ENCODE results near the gene RASA3.

RASA3 gene

DNA sequence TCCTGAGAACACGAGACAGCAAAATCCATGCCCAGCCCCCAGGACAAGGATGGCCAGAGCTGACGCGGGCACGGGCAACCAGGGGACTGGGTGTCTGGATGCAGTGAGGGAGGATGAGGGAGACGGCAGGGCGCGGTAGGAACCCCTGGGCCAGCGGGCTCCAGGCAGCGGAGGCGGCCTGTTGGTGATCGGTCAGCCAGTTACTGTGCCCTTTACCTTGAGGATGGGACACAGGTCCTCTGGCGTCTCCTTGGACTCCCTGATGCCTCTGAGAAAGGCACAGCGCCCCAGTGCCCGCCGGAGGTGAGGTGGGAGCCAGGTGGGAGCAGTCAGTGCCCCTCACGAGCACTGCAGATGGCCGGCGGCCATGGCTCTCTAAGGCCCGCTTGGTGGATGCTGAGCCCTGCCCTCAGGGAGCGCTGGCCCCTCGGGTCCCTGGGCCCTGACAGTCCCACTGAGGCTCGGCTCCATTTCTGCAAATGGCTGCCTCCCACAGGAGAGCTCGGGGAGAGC is 189.8 kb downstream of the RASA3 start:
- DNase-seq: no peak

DNA sequence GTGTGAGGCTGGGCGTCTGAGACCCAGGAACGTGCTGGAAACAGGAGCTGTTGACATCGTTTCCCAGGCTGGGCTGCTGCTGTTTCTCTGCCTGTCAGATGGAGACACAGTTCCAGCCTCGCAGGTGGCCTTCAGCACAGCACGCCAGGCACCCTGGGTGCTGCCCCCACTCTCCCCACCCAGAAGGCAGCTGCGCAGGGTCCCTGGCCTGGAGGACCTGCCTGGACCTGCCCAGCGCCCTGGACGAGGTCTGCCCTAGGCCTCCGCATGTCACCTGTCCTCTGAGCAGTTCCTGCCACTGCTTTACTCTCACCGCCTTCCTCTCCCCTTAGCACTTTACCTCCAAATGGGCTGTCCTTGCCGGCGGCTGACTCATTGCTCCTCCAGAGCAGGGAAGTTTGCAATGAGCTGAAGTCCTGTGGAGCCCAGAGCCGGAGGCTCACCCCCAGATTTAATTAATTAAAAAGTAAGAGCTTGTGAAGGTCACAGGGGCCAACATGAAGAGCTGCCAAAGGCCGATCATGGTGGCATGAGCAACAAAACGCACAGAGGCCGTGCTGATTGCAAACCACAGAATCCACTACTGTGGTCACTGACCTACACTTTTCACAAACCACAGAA is 190.7 kb downstream of the RASA3 start:
- no peak for DNase-seq

DNA sequence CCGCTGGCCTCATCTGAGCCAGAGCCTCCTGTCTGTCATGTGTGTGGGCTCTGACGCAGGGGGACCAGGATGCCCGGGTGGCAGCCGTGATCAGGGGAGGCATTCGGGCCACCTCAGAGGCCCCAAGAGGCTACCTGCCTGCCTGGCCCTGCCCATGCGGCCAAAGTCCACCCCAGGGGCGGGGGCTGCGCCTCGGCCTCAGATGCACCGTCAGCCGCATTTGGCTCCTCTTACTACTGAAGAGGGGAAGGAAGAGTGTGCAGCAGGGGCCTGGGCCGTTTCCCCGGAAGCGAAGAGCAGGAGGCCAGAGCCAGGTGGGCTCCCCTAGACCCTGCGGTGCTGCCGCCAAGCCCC is 192.5 kb downstream of the RASA3 start:
- no peak for DNase-seq

DNA sequence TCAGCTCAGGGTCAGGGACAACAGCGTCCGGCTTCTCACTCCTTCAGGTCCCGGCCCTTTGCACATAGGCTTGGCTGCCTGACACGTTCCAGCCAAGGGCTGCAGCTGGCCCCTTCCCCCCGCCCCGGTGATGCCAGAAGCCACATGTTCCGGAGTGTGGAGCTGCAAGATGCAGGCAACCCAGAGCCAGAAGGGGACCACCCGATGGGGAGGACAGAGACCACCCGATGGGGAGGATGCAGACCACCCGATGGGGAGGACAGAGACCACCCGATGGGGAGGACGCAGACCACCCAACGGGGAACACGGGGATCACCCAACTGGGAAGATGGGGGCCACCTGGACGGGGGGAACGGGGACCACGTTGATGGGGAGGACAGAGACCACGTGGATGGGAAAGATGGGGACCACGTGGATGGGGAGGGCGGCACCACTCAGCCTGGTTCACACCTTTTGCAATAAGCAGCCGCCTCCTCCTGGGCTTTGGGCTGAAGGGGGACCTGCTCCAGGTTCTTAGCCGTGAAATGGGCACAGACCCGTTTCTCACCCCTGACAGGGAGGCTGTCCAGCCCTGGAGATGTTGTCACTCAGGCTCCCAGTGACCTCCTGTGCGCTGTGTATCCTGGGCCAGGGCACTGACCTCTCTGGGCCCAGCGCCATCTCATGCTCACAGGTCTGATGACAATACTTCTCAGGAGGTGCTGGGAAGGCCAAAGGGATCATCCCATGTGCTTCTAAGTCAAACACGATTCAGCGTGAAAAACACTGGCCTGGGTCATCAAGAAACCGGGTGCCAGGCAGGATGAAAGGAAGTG is 193.1 kb downstream of the RASA3 start:
- no peak for DNase-seq

DNA sequence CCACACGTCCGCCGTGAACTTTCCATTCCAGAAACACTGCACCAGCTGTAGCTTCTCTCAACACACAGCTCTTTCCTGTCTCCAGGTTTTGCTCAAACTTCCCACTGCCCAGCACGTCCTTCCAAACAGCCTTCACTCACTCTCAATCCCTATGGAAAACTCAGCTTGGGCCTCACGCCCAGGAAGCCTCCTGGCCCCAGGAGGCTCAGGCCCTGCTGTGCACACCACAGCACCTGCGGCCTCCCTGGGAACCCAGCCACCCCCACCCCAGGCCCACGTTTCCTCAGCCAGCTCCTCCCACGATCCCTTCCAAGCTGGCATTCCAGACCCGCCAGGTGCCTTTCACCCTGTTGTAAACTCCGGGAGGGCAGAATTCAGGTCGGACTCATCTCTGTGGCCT is 193.7 kb downstream of the RASA3 start:
- DNase-seq: no peak

DNA sequence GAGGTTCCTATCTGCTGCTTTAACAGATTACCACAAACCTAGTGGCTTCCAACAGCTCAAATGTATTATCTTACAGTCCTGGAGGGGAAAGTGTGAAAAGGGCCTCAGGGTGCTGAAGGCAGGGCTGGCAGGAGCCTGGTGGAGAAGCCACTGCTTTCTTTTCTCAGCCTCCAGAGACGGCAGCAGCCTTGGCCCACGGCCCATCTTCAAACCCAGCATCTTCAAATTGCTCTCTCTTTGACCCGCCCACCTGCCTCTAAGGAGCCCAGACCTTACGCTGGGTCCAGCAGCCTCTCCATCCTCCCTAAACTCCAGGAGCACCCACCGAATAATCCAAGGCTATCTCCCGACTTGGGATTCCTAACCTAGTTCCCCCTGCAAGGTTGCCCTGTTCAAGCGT is 194.2 kb downstream of the RASA3 start:
- no peak for DNase-seq

DNA sequence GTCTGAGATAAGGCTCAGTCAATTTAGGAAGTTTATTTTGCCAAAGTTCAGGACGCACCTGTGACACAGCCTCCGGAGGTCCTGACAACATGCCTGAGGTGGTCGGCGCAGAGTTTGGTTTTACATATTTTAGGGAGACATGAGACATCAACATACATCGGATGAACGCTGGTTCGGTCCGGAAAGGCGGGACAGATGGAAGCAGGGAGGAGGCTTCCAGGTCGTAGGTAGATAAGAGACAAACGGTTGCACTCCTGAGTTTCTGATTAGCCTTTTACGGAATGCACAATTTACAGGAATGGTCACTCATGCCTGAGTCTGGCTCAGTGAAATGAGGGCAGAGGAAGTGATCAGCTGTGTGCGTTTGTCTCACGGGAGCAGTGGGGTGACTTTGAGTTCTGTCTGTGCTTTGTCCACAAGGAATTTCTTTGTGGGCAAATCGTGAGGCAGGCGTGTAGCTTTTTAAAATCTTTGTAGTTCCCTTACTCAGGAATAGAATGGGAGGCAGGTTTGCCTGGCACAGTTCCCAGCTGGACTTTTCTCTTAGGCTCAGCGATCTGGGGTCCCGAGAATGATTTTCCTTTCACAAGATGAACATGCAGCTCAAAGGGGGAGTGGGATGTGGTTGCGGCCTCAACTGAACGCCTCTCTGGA is 194.8 kb downstream of the RASA3 start:
- DNase-seq: no peak

DNA sequence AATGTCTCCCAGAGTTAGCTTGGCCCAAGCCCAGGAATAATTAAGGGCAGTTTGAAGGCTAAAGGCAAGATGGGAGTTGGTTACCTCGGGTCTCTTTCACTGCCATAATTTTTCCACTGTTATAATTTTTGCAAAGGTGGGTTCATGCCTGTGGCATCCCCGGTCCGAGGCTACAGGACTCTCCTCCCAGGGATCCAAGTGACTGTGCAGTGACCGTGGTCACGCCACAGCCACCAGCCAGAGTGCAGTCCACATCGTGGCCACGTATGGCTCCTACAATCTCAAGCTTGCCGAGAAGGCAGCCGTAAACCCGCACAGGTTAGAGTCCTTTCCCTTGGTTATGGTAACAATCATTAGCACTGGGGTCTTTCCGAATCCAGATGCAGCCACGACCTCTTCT is 195.3 kb downstream of the RASA3 start:
- no peak for DNase-seq

DNA sequence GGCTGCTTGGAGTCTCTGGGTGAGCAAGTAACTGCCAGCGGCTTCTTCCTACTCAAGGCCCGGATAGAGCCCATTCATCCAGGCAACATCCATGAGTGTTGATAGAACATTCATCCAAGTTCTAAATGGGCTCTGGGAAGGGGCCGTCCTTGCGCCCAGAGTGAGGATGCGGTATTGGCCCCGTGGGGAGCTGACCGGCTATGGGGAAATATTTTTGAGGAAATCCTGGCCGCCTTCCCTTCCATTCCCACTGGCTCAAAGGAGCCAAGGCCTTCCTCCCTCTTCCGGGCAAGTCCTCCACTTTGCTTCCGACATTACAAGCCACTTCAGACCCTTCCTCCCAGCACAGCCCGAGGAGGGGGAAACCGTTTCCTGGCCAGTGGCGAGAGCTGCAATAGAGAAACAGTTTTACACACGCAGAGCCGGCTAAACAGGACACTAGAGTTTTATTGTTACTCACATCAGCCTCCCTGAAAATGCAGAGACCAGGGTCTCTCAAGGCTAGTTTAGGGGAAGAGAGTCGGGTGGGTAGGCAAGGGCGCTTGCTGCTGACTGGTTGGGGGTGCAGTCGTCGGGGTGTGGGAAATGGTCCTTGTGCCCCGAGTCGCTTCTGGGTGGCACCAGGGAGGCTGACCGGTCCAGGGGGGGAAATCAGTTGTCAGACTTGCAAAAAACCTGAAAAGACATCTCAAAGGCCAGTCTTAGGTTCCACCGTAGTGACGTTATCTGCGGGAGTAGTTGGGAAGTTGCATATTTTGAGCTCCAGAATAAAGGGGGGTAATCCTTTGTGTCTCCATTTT is 196.1 kb downstream of the RASA3 start:
- DNase-seq: no peak

DNA sequence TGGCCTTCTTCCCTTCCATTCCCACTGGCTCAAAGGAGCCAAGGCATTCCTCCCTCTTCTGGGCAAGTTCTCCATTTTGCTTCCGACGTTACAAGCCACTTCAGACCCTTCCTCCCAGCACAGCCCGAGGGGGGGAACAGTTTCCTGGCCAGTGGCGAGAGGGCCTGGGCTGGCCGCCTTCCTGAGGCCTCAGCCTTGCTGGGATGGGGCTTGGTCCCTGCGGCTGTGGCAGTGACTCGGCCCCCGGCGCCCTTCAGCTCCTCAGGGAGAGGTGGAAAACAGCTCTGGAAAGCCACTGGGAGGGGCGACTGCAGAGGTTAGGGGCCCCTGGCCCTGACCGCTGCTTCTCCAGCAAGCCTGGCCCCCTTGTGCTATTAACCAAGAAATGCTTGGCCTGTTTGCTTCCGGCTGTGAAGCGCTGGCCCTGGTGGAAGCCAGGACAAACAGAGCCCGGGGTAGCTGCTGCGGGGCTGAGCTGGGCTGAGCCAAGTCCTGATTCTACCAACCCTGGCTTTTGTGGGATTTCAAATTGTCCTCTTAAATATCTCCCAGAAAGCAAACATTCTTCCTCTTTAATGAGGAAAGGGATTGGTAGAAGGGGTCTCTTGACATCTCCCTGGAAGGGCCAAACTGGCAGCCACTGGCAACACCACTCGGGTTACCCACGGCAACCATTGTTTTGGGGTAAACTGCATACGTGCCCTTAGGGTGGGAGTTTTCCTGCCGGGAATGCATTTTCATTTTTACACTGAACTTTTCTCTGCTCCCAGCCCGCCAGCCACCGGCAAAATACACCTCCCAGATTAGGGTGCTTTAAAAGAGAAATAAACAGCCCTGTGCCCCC is 197.2 kb downstream of the RASA3 start:
- DNase-seq: no peak

DNA sequence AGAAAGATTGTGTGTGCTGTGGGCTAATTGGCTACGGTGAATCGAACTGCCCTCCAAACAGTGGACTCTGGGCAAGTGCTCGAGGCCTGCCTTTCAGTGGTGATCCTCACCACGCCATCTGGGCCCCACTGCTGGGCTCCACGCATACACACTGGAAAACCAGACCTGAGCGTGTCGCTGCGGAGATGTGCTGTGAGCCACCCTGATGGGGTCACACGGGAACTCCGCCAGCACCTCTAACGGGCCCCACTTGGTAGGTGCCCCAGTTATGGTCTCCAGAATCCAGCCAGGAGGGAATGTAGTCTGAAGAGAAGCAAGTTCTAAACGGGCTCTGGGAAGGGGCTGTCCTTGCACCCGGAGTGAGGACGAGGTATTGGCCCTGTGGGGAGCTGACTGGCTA is 197.8 kb downstream of the RASA3 start:
- no peak for DNase-seq

DNA sequence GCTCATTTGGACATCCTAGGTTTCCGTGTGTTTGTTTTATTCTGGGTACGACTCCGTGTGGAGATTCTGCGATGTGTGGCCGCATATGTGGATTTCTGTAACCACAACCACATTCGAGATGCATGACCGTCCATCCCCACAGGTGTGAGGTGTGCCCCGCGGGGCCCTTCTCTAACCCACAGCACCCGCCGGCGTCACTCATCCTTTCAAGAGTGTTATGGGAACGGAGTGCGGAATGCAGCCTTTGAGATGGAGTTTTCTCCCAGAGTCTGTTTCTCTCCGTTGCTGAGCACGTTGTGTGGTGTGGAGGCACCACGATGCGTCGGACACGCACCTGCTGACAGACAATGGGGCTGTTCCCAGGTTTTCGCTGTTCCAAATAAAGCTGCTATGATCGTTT is 198.5 kb downstream of the RASA3 start:
- DNase-seq: no peak

DNA sequence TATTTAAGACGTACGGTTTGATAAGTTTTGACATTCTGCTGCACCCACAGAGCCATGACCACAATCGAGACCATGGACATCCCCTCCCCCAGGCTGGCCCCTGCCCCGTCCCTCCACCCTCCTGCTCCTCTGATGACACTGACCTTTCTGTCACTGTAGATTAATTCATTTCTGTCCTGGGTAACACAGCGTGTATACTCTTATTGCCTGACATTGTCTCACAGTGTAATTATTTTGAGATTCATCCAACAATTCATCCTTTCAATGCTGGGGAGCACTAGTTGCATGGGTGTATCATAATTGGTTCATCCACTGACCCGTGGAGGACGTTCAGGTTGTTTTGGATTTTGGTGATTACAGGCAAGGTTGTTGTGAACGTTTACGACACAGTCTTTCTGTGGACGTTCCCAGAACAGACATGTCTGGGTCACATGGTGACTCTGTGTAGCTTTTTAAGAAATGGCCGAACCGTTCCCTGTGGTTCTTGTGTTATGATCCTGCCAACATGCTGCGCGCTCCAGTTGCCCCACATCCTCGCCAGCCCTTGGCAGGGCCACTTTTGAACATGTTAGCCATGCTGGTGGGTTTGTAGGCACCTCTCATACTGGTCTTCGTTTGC is 200.5 kb downstream of the RASA3 start:
- DNase-seq: no peak

DNA sequence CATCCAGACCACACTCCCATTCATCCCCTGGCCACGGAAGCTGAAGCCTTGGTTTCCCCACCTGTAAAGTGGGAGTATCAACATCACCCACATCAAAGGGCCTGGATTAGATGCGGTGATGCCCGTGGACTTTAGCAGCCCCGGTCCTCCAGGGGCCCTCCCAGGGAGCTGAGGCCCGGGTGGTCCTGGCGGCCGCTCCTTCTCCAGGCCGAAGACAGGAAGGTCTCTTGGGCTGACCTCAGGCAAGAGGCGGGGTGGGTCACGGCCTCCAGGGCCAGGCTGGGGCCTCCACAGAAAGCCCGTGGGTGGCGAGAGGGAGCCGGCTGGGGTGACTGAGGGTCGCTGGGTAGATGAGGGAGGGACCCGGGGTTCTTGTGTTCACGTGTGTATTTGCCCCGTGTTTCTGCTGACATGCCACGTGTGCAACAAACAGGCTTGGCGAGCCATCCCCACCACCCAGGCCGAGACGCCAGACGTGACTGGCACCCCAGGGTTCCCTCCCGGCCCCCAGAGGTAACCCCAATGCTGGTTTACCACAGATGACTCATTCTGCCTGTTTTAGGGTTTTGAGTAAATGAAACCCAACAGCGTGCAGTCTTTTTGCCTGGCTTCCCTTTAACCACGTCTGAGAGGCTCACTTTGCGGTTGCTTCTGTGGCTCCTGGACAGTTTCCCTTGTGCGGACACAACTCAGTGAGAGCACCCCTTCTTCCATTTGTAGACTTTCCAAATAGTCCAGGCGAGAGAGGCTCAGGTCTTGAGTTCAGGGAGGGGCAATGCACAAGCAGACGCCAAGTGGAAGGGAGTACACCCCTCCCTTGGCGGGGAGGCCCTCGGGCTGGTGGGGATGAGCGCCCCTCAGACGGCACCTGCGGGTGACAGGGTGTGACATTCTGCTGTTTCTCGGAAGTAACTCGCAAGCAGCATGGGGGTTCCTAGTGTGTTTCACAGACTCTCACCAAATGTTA is 201.5 kb downstream of the RASA3 start:
- peak; percentile 74 to 78 for DNase-seq

DNA sequence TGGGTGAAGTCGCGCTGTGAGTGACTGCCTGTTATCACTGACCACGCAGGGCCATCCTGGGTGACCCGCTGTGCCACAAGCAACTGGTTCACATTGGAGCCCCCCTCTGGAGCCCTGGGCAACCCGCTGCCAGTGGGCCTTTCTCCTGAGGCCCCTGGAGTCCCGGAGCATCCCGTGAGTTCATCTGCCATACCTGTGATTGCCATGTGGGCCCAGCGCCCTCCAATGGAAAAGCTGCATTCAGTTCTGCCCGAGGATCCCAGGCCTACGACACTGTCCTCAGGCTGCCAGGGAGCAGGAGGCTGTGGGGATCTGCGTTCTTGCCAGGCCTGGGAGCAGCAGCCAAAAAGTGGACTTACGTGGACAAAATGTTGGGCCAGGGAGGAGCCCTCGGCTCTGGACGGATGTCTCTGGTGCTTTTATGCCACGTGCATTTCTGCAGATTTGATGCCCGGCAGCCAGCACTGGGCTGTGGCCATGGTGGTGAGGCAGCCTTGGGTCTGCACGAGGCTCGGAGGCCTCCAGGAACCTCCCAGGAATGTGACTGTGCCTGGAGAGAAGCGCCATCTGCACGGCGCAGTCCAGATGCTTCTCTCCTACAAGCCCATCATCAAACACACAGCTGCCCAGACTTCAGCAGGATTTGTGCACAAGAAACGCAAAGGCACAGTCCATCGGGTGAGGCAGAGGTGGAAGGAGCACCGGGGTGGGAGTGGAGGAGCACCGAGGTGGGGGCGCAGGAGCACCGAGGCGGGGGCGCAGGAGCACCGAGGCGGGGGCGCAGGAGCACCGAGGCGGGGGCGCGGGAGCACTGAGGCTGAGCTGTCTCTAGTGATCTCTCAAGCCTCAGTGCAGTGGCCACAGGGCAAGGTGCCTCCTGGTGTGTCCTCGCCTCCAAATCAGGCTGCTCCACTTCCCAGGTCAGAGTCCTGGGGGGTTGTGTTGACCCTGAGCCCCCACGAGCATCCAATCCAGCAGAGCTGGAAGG is 202.5 kb downstream of the RASA3 start:
- no peak for DNase-seq

DNA sequence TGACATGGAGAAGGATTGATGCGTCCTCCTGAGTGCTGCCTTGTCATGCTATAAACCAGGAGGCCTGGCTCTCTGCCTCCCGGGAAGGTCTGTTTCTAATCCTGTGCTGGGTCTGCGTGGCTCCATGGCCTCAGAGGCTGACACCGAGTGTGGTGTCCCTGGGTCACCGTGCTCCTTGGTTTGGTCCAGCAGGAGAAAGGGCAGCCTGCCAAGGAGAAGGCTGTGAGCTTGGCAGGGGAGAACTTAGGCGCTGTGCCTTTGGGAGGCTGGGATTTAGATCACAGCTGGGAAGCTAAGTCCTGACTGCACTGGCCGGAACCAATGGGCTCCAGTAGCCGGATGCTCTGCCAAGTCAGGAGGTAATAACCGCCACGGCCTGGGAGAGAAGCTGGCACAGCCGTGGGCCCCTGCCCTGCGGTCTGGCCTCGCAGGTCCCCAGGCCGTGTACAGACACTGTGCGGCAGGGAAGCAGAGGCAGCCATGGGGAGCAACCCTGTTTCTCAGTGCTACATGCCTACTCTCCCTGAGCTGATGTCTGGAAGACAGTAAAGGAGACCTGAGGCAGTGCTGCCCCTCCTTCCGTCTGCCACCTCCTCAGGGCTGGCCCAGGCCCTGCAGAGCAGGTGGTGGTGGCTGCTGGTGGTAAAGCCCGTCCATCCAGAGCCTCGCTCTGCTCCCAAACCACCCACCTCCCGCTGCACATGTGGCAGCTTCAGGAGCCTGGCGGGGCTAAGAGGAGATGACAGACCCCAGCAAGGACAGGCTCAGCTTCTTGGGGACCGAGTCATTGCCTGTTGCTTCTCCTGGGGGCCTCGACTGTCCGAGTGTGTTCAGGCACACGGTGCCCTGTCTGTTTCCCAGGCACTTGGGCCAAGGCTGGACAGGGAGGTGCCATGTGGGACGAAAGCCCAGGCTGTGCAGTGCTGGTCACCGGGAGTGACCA is 203.5 kb downstream of the RASA3 start:
- no peak for DNase-seq

Measured in activated T-cell treated with anti-CD3 and anti-CD28 coated beads, Interleukin-2, amount 50 U/mL, for 48 hours (primary cell).